Stimulated activated CD4-positive, alpha-beta T cell treated with anti-CD3 and anti-CD28 coated beads, Interleukin-1b, Interleukin-23, amount 100 ng/mL, for 48 hours (primary cell): Measurements from ENCODE around the gene SMAP2.
"Not testable (repeated sequence)": the region's sequence is repeated elsewhere in the genome, so short reads cannot be mapped to it uniquely, and the experiment has no call there.

Experiments
- DNase-seq: peaks from one replicate; pipeline ENCODE4 v3.0.0-alpha.2; 2020

SMAP2 gene

GRCh38 chr1:40372658-40373322, 737 bp upstream of the SMAP2 start:
- DNase-seq, result no peak

GRCh38 chr1:40377512-40377911, 4.0 kb downstream of the SMAP2 start:
- DNase-seq, result no peak

GRCh38 chr1:40379785-40380452, 6.4 kb downstream of the SMAP2 start:
- DNase-seq, result no peak

GRCh38 chr1:40380817-40381216, 7.3 kb downstream of the SMAP2 start:
- no peak for DNase-seq

- DNase-seq, result no peak
Measured at GRCh38 chr1:40381268-40382107, 8.0 kb downstream of the SMAP2 start.

GRCh38 chr1:40382108-40382460, 8.6 kb downstream of the SMAP2 start:
- DNase-seq, result no peak

GRCh38 chr1:40382601-40383000, 9.1 kb downstream of the SMAP2 start:
- DNase-seq, result no peak

GRCh38 chr1:40383095-40383487, 9.6 kb downstream of the SMAP2 start:
- DNase-seq, result no peak

- no peak for DNase-seq
Measured at GRCh38 chr1:40383488-40384412, 10.2 kb downstream of the SMAP2 start.

- no peak for DNase-seq
Measured at GRCh38 chr1:40384413-40384762, 10.9 kb downstream of the SMAP2 start.

GRCh38 chr1:40384887-40385286, 11.4 kb downstream of the SMAP2 start:
- DNase-seq, result no peak

- peak; percentile 66 for DNase-seq
Measured at GRCh38 chr1:40385437-40386358, 12.2 kb downstream of the SMAP2 start.

- no peak for DNase-seq
Measured at GRCh38 chr1:40386359-40386723, 12.8 kb downstream of the SMAP2 start.

- DNase-seq, result no peak
Measured at GRCh38 chr1:40386796-40387195, 13.3 kb downstream of the SMAP2 start.

GRCh38 chr1:40387381-40388306, 14.1 kb downstream of the SMAP2 start:
- not testable (repeated sequence) for DNase-seq

GRCh38 chr1:40388456-40389321, 15.2 kb downstream of the SMAP2 start:
- DNase-seq, result peak; percentile 31

- peak; percentile 33 for DNase-seq
Measured at GRCh38 chr1:40389322-40389803, 15.8 kb downstream of the SMAP2 start.

GRCh38 chr1:40389871-40390560, 16.5 kb downstream of the SMAP2 start:
- no peak for DNase-seq

- no peak for DNase-seq
Measured at GRCh38 chr1:40390857-40391256, 17.3 kb downstream of the SMAP2 start.
